Measurements from ENCODE around the gene GREM1. TPM values are rescaled to one million over a fixed set of nuclear protein-coding genes. Genes with fewer than 3 reads are reported as not detected.

Gene GREM1
- total RNA-seq, 1 experiment from 2014 or later, result 1.1 TPM

DNA sequence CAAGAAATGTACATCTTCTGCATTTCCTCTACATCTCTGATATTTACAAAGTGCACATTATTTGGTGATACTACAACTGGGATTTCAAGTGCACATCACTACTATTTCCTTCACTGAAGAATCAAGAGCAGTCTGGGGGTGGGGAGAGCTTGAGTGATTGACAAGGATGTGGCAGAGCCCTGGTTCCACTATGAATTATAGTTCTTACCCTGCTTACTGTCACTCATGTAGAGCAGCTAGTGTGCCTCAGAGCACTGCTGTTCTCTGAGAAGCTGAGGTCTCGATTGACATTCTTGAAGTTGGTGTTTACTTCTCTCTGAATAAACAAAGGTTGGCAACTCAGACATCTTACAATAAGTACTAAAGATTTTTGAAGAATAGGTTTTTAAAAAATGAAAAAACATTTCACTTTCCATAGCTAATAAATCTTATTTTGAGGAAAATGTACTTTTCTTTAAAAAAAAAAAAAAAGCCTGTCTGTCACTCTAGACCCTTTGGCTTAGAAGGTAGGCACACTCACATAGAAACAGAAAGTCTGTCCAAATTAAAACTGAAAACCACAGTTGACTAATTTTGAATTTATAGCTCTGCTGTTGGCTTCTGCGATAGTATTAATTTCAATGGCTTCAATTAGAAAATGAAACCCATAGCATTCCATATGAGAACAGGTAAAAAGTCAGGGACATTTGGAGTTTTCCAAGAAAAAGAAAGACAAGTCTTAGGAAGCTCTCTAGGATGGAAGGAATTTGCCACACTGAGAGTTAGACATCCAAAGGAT, 5.6 kb downstream of the GREM1 start:
- Histone ChIP-seq H3K23ac (ENCODE audit: insufficient read length, low read depth, low read length) (no peak overlapping the region), H3K27me3 (ENCODE audit: insufficient read depth, low read length) (peaks cover 20% of the 10 kb centered on the region; the same call in 1 of the 2 replicates)
- peaks cover 65% of the 10 kb centered on the region for H3K27me3 Mint-ChIP-seq (ENCODE audit: low read depth)

More for the DNA sequence above, 5.6 kb downstream of the GREM1 start:
- no peak overlapping the region for H2AK5ac ChIP-seq (ENCODE audit: insufficient read length, low read length)
- no peak for DNase-seq
- no peak overlapping the region for H2BK20ac ChIP-seq (ENCODE audit: low read depth, low read length, poor library complexity, severe bottlenecking)
- H3K4ac ChIP-seq (ENCODE audit: low read depth, low read length), result no peak overlapping the region
- no peak overlapping the region for H3K9ac ChIP-seq (ENCODE audit: extremely low read depth, insufficient read length, low read length)
- no peaks in the 10 kb centered on the region for H3K79me1 ChIP-seq (ENCODE audit: insufficient read depth, low read depth, low read length, poor library complexity, severe bottlenecking)
- TF ChIP-seq, protein P1, sequence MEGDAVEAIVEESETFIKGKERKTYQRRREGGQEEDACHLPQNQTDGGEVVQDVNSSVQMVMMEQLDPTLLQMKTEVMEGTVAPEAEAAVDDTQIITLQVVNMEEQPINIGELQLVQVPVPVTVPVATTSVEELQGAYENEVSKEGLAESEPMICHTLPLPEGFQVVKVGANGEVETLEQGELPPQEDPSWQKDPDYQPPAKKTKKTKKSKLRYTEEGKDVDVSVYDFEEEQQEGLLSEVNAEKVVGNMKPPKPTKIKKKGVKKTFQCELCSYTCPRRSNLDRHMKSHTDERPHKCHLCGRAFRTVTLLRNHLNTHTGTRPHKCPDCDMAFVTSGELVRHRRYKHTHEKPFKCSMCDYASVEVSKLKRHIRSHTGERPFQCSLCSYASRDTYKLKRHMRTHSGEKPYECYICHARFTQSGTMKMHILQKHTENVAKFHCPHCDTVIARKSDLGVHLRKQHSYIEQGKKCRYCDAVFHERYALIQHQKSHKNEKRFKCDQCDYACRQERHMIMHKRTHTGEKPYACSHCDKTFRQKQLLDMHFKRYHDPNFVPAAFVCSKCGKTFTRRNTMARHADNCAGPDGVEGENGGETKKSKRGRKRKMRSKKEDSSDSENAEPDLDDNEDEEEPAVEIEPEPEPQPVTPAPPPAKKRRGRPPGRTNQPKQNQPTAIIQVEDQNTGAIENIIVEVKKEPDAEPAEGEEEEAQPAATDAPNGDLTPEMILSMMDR (conservative IDR thresholded peaks at IDR 0.05), result no peak
- H3K4me1 ChIP-seq (ENCODE audit: insufficient read depth, low read length), result no peaks in the 10 kb centered on the region
- H3K18ac ChIP-seq (ENCODE audit: insufficient read length, low read depth, low read length), result no peak overlapping the region
- H3T11ph ChIP-seq (ENCODE audit: low read length), result no peak overlapping the region
- H2BK12ac ChIP-seq (ENCODE audit: insufficient read length, low read depth, low read length), result no peak overlapping the region
- peaks cover 9% of the 10 kb centered on the region for H3K23me2 ChIP-seq (ENCODE audit: insufficient read length, low read depth, low read length, poor library complexity, severe bottlenecking)
- H3K36me3 Mint-ChIP-seq (ENCODE audit: insufficient read depth in 1 of 3, low read depth in 3 of 3), result no peaks in the 10 kb centered on the region; a peak in 1 of 7 replicates
- no peak overlapping the region for H4K5ac ChIP-seq (ENCODE audit: insufficient read length, low read depth, low read length)
- no peak overlapping the region for H3K27ac ChIP-seq (ENCODE audit: insufficient read length, low read depth, low read length)
- no peak overlapping the region for H2BK120ac ChIP-seq (ENCODE audit: low read depth, low read length, poor library complexity, severe bottlenecking)
- no peak overlapping the region for H4K91ac ChIP-seq (ENCODE audit: insufficient read length, low read depth, low read length)
- no peak overlapping the region for H3K56ac ChIP-seq (ENCODE audit: insufficient read length, low read depth, low read length)
- H2BK5ac ChIP-seq (ENCODE audit: insufficient read length, low read length), result no peak overlapping the region
- H3K4me2 ChIP-seq (ENCODE audit: insufficient read depth, insufficient read length, low read length), result no peak overlapping the region
- H3K14ac ChIP-seq (ENCODE audit: insufficient read depth, low read length), result no peak overlapping the region
- H3K9me3 Mint-ChIP-seq, result peaks cover 0 to 5% of the 10 kb centered on the region in 2 experiments; a peak in 4 of 5 replicates
- no peak overlapping the region for H4K8ac ChIP-seq (replicated peaks; ENCODE audit: insufficient read length, low read depth, low read length)
- H2BK15ac ChIP-seq (ENCODE audit: low read depth, low read length), result no peak overlapping the region
- no peak overlapping the region for H2AFZ ChIP-seq (ENCODE audit: low read length)
- no CpG with 5 or more reads among the region's 2 CpGs for WGBS (ENCODE audit: extremely low coverage, insufficient read length, low lambda C conversion rate)
- peaks cover 11 to 17% of the 10 kb centered on the region in 2 experiments for H3K4me1 Mint-ChIP-seq
- H3K79me2 ChIP-seq (ENCODE audit: insufficient read depth, low read length), result no peaks in the 10 kb centered on the region
- no peaks in the 10 kb centered on the region for H4K20me1 ChIP-seq (ENCODE audit: control insufficient read depth, insufficient read depth, insufficient read length)
- no peak overlapping the region for H3K27ac Mint-ChIP-seq
- H3K9me3 ChIP-seq (ENCODE audit: control insufficient read depth, low read depth, low read length), result no peaks in the 10 kb centered on the region
- no peak overlapping the region for H3K4me3 Mint-ChIP-seq

All from H9 (cell line).